Right ventricle myocardium inferior (tissue), 1 donor: Measurements from ENCODE around the gene SENP6. TPM values are rescaled to one million over a fixed set of nuclear protein-coding genes. Genes with fewer than 3 reads are reported as not detected.
A peak's percentile ranks its signal among the peaks of the same experiment; 100 is the strongest.
"Not testable (repeated sequence)": the region's sequence is repeated elsewhere in the genome, so short reads cannot be mapped to it uniquely, and the experiment has no call there.

Experiments
- ATAC-seq: fragments of 200-7000 bp; cut with Tn5 transposase; one replicate; pipeline ENCODE4 v1.9.1; 2020; ENCODE audit warnings: mild to moderate bottlenecking, moderate library complexity
- DNase-seq: peaks from one replicate; pipeline ENCODE4 v3.0.0; 2021; ENCODE audit errors: missing footprints
- intact Hi-C: fragments of 100-400 bp; cut with DNase I; formaldehyde crosslinking; loops from one replicate; pipeline ENCODE4 v1.11.0; 2022
- long read RNA-seq: library from polyadenylated mRNA; unstranded; transcript quantifications from one replicate; pipeline ENCODE4 v2.0.0, GENCODE V29; 2021
- total RNA-seq: library from RNA; stranded (reverse); fragmentation: NEBNext Ultra II Directional; extraction: Animal tissue kit (Norgen Biotek cat#: 25700); gene quantifications from one replicate; pipeline ENCODE4 v1.2.1, GENCODE V29; 2021
- donor health status: DM: no; HTN: yes; CAD: no; lungs with severe emphysema.

SENP6 gene
- 53.9 TPM for total RNA-seq
- long read RNA-seq, full-length matches to known transcripts = 4 of 23 reads
- long read RNA-seq, partial matches to known transcripts = 4 of 23 reads
- long read RNA-seq, other reads (novel, unspliced or antisense) = 15 of 23 reads

GRCh38 chr6:75601304-75602245 is at the start of gene SENP6:
TSS of gene SENP6 (plus strand) at chr6:75601880. CDS start at chr6:75602525, 645 bp downstream.
- DNase-seq (peak; percentile 91), ATAC-seq (peak; percentile 94)
- intact Hi-C loops = no loop called here

- ATAC-seq = no peak
- DNase-seq = no peak
- intact Hi-C loops = no loop called here
Observed at GRCh38 chr6:75556240-75556639, 45.4 kb upstream of the SENP6 start.

GRCh38 chr6:75557068-75557467 is 44.6 kb upstream of the SENP6 start:
- ATAC-seq (no peak), DNase-seq (no peak)
- intact Hi-C loops = no loop called here

- intact Hi-C loops = no loop called here
- no peak for ATAC-seq
- no peak for DNase-seq
Observed at GRCh38 chr6:75563032-75563431, 38.6 kb upstream of the SENP6 start.

GRCh38 chr6:75566137-75566767 is 35.4 kb upstream of the SENP6 start:
- DNase-seq (no peak), ATAC-seq (no peak)
- intact Hi-C loops = no loop called here

GRCh38 chr6:75568100-75568499 is 33.6 kb upstream of the SENP6 start:
- intact Hi-C loops = no loop called here
- ATAC-seq (no peak), DNase-seq (no peak)

GRCh38 chr6:75568965-75569364 is 32.7 kb upstream of the SENP6 start:
- intact Hi-C loops = no loop called here
- DNase-seq (no peak), ATAC-seq (no peak)

GRCh38 chr6:75570671-75571070 is 31.0 kb upstream of the SENP6 start:
- DNase-seq, ATAC-seq, intact Hi-C loops: not testable (repeated sequence)

- no peak for ATAC-seq
- intact Hi-C loops = no loop called here
- DNase-seq = no peak
Observed at GRCh38 chr6:75572072-75572471, 29.6 kb upstream of the SENP6 start.

GRCh38 chr6:75579951-75580350 is 21.7 kb upstream of the SENP6 start:
- DNase-seq (no peak), ATAC-seq (no peak)
- intact Hi-C loops = no loop called here

- DNase-seq = no peak
- ATAC-seq = no peak
- intact Hi-C loops = no loop called here
Observed at GRCh38 chr6:75581231-75581630, 20.4 kb upstream of the SENP6 start.

GRCh38 chr6:75584552-75584951 is 17.1 kb upstream of the SENP6 start:
- ATAC-seq, intact Hi-C loops, DNase-seq: not testable (repeated sequence)

GRCh38 chr6:75588948-75589347 is 12.7 kb upstream of the SENP6 start:
- ATAC-seq = no peak
- intact Hi-C loops = no loop called here
- no peak for DNase-seq

- ATAC-seq (no peak), DNase-seq (no peak)
- intact Hi-C loops = no loop called here
Observed at GRCh38 chr6:75590370-75590769, 11.3 kb upstream of the SENP6 start.

GRCh38 chr6:75596380-75596779 is 5.3 kb upstream of the SENP6 start:
- ATAC-seq, intact Hi-C loops, DNase-seq: not testable (repeated sequence)

GRCh38 chr6:75600768-75601167 is 912 bp upstream of the SENP6 start:
- ATAC-seq (no peak), DNase-seq (no peak)
- intact Hi-C loops = no loop called here

GRCh38 chr6:75602246-75603105 is 796 bp downstream of the SENP6 start:
- intact Hi-C loops = no loop called here
- DNase-seq (peak; percentile 87), ATAC-seq (peak; percentile 66)

- ATAC-seq = no peak
- no peak for DNase-seq
- intact Hi-C loops = no loop called here
Observed at GRCh38 chr6:75603106-75603420, 1.4 kb downstream of the SENP6 start.

- intact Hi-C loops = no loop called here
Observed at GRCh38 chr6:75604294-75604693, 2.6 kb downstream of the SENP6 start.

More at GRCh38 chr6:75604294-75604693, 2.6 kb downstream of the SENP6 start:
- DNase-seq (no peak), ATAC-seq (no peak)
